K562 (cell line): Measurements from ENCODE around the gene NLRP7. TPM values are rescaled to one million over a fixed set of nuclear protein-coding genes. Genes with fewer than 3 reads are reported as not detected.

ENCODE experiments used
- CBFA2T2 ChIP-seq: fragments of 450-650 bp; conservative IDR thresholded peaks from 2 replicates; pipeline ENCODE4 v1.6.1; 2017; ENCODE audit warnings: mild to moderate bottlenecking
- CREM ChIP-seq: IDR thresholded peaks from 2 replicates; pipeline ENCODE4 v1.6.1; 2014; ENCODE audit warnings: antibody characterized with exemption, low read depth
- ETS2 ChIP-seq: IDR thresholded peaks from 2 replicates; pipeline ENCODE4 v1.6.1; 2016; ENCODE audit warnings: borderline replicate concordance, missing genetic modification characterization, mild to moderate bottlenecking, moderate library complexity, missing compliant biosample characterization; ENCODE audit not compliant: poor library complexity, severe bottlenecking
- HMG20A ChIP-seq: fragments of 450-650 bp; formaldehyde crosslinking; conservative IDR thresholded peaks from 2 replicates; pipeline ENCODE4 v1.4.0; 2020; ENCODE audit warnings: mild to moderate bottlenecking, mixed read lengths
- HMGN3 ChIP-seq: IDR thresholded peaks from 2 replicates; pipeline ENCODE4 v1.6.1; 2011; ENCODE audit warnings: borderline replicate concordance, low read depth, mild to moderate bottlenecking, mixed read lengths, low read length; ENCODE audit not compliant: insufficient read length; ENCODE audit errors: extremely low read depth
- KAT2B ChIP-seq: IDR thresholded peaks from one replicate; pipeline ENCODE4 v1.6.1; 2012; ENCODE audit warnings: low read depth, mild to moderate bottlenecking, control low read depth, inconsistent platforms, low read length, moderate library complexity
- KLF16 ChIP-seq: IDR thresholded peaks from 2 replicates; pipeline ENCODE4 v1.6.1; 2016; ENCODE audit warnings: antibody characterized with exemption
- TAF7 ChIP-seq: fragments of 450-650 bp; IDR thresholded peaks from 2 replicates; pipeline ENCODE4 v1.6.1; 2016; ENCODE audit warnings: missing genetic modification characterization, missing compliant biosample characterization
- TAL1 ChIP-seq: fragments of 450-650 bp; IDR thresholded peaks from 2 replicates; pipeline ENCODE4 v1.6.1; 2016; ENCODE audit warnings: mild to moderate bottlenecking
- U2AF2 ChIP-seq: fragments of 200-400 bp; formaldehyde crosslinking; optimal IDR thresholded peaks from 2 replicates; pipeline ENCODE3; 2017; ENCODE audit warnings: low read depth, mild to moderate bottlenecking, low read length
- ZBTB7A ChIP-seq: IDR thresholded peaks from 2 replicates; pipeline ENCODE4 v1.6.1; 2011; ENCODE audit warnings: low read depth, mild to moderate bottlenecking, low read length, moderate library complexity, borderline replicate concordance; ENCODE audit not compliant: control insufficient read depth
- ZNF140 ChIP-seq: fragments of 250-450 bp; sonication (Bioruptor Pico); IDR thresholded peaks from 2 replicates; pipeline ENCODE4 v1.8.0; 2021; ENCODE audit warnings: moderate library complexity, mild to moderate bottlenecking, inconsistent platforms
- ZNF589 ChIP-seq: fragments of 200-800 bp; sonication (Bioruptor generic); IDR thresholded peaks from 2 replicates; pipeline ENCODE4 v1.6.1; 2016; ENCODE audit warnings: low read depth, missing genetic modification characterization, missing compliant biosample characterization
- ZNF76 ChIP-seq: fragments of 250-450 bp; sonication (Bioruptor Pico); IDR thresholded peaks from 2 replicates; pipeline ENCODE4 v1.4.0; 2020; ENCODE audit warnings: mild to moderate bottlenecking, moderate library complexity, borderline replicate concordance
- ZNF79 ChIP-seq: fragments of 250-450 bp; sonication (Bioruptor Pico); IDR thresholded peaks from 2 replicates; pipeline ENCODE4 v1.4.0; 2020; ENCODE audit warnings: low read depth, mild to moderate bottlenecking, moderate library complexity
- polyA plus RNA-seq, 8 experiments: library from polyadenylated mRNA; depleted of rRNA in 4 of 8; stranded (reverse) in 5 of 8; unstranded in 3 of 8; fragments of >200 nt; fragmentation: Nextera tagmentation in 2 of 8; fragmentation: Illumina TruSeq in 1 of 8; extraction: Ambion mirVana in 2 of 8; extraction: Trizol in 1 of 8; gene quantifications; 2 replicates each; pipeline versions ENCODE4 v1.2.1 to v1.2.3, GENCODE V29; 2011 to 2014; ENCODE audit warnings: inconsistent platforms in 1 of 8, missing spikeins in 1 of 8
- total RNA-seq, 7 experiments: library from RNA; depleted of rRNA in 6 of 7; stranded (reverse); fragments of >200 nt in 6 of 7; fragmentation: Illumina TruSeq in 2 of 7; extraction: Trizol in 2 of 7; gene quantifications; 2 replicates each; pipeline versions ENCODE4 v1.2.1 to v1.2.3, GENCODE V29; 2011 to 2021; ENCODE audit warnings: low replicate concordance in 1 of 7
- TF ChIP-seq, protein P1 (sequence below): sonication (generic); formaldehyde crosslinking; IDR thresholded peaks from 2 replicates; pipeline ENCODE4 v1.8.1; 2023; ENCODE audit warnings: missing genetic modification reagents, mild to moderate bottlenecking, borderline replicate concordance
- TF ChIP-seq, protein P2 (sequence below), 3 experiments: IDR thresholded peaks in 2 of 3; conservative IDR thresholded peaks in 1 of 3; 2 replicates each; pipeline ENCODE4 v1.5.1; 2011 to 2012; ENCODE audit warnings: low read length in 3 of 3, mild to moderate bottlenecking in 3 of 3, control low read depth in 2 of 3, improper control_type of control experiment in 1 of 3, inconsistent platforms in 1 of 3, low read depth in 1 of 3, mixed read lengths in 1 of 3, moderate library complexity in 1 of 3; ENCODE audit not compliant: insufficient read depth in 2 of 3
- TF ChIP-seq, protein P3 (sequence below), 2 experiments: IDR thresholded peaks; 2 replicates each; pipeline ENCODE4 v1.6.1; 2011; ENCODE audit warnings: borderline replicate concordance in 1 of 2, control low read depth in 1 of 2, low read depth in 1 of 2, low read length in 1 of 2, mild to moderate bottlenecking in 1 of 2, mixed read lengths in 1 of 2, moderate library complexity in 1 of 2; ENCODE audit not compliant: insufficient read depth in 1 of 2, insufficient read length in 1 of 2, poor library complexity in 1 of 2, severe bottlenecking in 1 of 2; ENCODE audit errors: extremely low read depth in 1 of 2
- TF ChIP-seq, protein P4 (sequence below): IDR thresholded peaks from 2 replicates; pipeline ENCODE4 v1.6.1; 2016; ENCODE audit warnings: missing genetic modification characterization, missing compliant biosample characterization

The NLRP7 gene
- total and polyA plus RNA-seq, 9 of the 15 experiments (the other 6 are each of a cell fraction or from before 2014, with no cell fraction given), result 0.03 to 0.22 (median 0.09) TPM; not detected in 3

DNA sequence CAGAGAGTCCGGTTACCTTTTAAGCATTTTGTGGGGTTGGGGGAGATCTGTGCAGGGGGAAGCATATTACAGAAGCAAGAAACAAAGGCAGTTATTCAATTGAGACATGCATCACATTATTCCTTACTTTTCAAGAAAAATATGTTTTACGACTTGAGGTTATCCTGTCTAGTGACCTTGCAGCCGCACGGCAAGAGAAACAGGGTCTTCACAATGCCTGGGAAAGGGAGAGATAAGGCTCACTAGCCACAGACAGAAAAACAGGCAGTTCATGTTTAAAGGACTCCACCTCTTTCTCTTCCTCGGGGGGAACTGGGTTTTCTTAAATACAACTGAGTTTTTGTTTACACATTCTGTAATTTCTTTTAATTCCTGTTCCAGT lies 41.9 kb downstream of the NLRP7 start (continued):
- peak; percentile 78 for TF ChIP-seq ZBTB7A
- TF ChIP-seq HMGN3, result no peak
- TF ChIP-seq ZNF79 (CRISPR knock-in tag), result no peak
- TF ChIP-seq U2AF2, result no peak
- no peak for TF ChIP-seq ZNF140 (CRISPR knock-in tag)
- TF ChIP-seq ZNF589 (CRISPR knock-in tag), result no peak
- TF ChIP-seq KLF16, result 0 out of 2 replicates have a peak, but pooled peaks have one; percentile 35
- TF ChIP-seq, protein P1, sequence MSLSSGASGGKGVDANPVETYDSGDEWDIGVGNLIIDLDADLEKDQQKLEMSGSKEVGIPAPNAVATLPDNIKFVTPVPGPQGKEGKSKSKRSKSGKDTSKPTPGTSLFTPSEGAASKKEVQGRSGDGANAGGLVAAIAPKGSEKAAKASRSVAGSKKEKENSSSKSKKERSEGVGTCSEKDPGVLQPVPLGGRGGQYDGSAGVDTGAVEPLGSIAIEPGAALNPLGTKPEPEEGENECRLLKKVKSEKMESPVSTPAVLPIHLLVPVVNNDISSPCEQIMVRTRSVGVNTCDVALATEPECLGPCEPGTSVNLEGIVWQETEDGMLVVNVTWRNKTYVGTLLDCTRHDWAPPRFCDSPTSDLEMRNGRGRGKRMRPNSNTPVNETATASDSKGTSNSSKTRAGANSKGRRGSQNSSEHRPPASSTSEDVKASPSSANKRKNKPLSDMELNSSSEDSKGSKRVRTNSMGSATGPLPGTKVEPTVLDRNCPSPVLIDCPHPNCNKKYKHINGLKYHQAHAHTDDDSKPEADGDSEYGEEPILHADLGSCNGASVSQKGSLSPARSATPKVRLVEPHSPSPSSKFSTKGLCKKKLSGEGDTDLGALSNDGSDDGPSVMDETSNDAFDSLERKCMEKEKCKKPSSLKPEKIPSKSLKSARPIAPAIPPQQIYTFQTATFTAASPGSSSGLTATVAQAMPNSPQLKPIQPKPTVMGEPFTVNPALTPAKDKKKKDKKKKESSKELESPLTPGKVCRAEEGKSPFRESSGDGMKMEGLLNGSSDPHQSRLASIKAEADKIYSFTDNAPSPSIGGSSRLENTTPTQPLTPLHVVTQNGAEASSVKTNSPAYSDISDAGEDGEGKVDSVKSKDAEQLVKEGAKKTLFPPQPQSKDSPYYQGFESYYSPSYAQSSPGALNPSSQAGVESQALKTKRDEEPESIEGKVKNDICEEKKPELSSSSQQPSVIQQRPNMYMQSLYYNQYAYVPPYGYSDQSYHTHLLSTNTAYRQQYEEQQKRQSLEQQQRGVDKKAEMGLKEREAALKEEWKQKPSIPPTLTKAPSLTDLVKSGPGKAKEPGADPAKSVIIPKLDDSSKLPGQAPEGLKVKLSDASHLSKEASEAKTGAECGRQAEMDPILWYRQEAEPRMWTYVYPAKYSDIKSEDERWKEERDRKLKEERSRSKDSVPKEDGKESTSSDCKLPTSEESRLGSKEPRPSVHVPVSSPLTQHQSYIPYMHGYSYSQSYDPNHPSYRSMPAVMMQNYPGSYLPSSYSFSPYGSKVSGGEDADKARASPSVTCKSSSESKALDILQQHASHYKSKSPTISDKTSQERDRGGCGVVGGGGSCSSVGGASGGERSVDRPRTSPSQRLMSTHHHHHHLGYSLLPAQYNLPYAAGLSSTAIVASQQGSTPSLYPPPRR (CRISPR knock-in tag), result no peak
- TF ChIP-seq, protein P2, sequence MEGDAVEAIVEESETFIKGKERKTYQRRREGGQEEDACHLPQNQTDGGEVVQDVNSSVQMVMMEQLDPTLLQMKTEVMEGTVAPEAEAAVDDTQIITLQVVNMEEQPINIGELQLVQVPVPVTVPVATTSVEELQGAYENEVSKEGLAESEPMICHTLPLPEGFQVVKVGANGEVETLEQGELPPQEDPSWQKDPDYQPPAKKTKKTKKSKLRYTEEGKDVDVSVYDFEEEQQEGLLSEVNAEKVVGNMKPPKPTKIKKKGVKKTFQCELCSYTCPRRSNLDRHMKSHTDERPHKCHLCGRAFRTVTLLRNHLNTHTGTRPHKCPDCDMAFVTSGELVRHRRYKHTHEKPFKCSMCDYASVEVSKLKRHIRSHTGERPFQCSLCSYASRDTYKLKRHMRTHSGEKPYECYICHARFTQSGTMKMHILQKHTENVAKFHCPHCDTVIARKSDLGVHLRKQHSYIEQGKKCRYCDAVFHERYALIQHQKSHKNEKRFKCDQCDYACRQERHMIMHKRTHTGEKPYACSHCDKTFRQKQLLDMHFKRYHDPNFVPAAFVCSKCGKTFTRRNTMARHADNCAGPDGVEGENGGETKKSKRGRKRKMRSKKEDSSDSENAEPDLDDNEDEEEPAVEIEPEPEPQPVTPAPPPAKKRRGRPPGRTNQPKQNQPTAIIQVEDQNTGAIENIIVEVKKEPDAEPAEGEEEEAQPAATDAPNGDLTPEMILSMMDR (IDR thresholded peaks at IDR 0.05 in 2 of 3, conservative IDR thresholded peaks at IDR 0.05 in 1 of 3; ENCODE audit: insufficient read depth in 2 of 3, low read depth in 1 of 3, low read length in 3 of 3), result no peak
- TF ChIP-seq, protein P3, sequence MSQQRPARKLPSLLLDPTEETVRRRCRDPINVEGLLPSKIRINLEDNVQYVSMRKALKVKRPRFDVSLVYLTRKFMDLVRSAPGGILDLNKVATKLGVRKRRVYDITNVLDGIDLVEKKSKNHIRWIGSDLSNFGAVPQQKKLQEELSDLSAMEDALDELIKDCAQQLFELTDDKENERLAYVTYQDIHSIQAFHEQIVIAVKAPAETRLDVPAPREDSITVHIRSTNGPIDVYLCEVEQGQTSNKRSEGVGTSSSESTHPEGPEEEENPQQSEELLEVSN (IDR thresholded peaks at IDR 0.05; ENCODE audit: borderline replicate concordance in 1 of 2, extremely low read depth in 1 of 2, insufficient read depth in 1 of 2, insufficient read length in 1 of 2, low read depth in 1 of 2, low read length in 1 of 2, poor library complexity in 1 of 2, severe bottlenecking in 1 of 2), result no peak
- peak; percentile 58 for TF ChIP-seq TAL1
- peak; percentile 17; the same call in 1 of the 2 replicates for TF ChIP-seq CREM
- TF ChIP-seq HMG20A (CRISPR knock-in tag), result no peak
- TF ChIP-seq KAT2B, result no peak
- no peak for TF ChIP-seq TAF7 (tag)
- no peak for TF ChIP-seq ZNF76 (CRISPR knock-in tag)
- no peak for TF ChIP-seq ETS2 (tag)
- TF ChIP-seq, protein P4, sequence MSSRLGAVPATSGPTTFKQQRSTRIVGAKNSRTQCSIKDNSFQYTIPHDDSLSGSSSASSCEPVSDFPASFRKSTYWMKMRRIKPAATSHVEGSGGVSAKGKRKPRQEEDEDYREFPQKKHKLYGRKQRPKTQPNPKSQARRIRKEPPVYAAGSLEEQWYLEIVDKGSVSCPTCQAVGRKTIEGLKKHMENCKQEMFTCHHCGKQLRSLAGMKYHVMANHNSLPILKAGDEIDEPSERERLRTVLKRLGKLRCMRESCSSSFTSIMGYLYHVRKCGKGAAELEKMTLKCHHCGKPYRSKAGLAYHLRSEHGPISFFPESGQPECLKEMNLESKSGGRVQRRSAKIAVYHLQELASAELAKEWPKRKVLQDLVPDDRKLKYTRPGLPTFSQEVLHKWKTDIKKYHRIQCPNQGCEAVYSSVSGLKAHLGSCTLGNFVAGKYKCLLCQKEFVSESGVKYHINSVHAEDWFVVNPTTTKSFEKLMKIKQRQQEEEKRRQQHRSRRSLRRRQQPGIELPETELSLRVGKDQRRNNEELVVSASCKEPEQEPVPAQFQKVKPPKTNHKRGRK (tag), result no peak
- TF ChIP-seq CBFA2T2, result peak; percentile 58
